Activated naive CD8-positive, alpha-beta T cell (primary cell): ENCODE data around the gene KLHL22.
A peak's percentile ranks its signal among the peaks of the same experiment; 100 is the strongest.
"Not testable (repeated sequence)": the region's sequence is repeated elsewhere in the genome, so short reads cannot be mapped to it uniquely, and the experiment has no call there.

Source experiments
- H3K27ac Mint-ChIP-seq: one replicate; pipeline ENCODE4 v1.8.0; 2021; ENCODE audit warnings: mixed read lengths
- H3K27me3 Mint-ChIP-seq: one replicate; pipeline ENCODE4 v1.8.0; 2021; ENCODE audit warnings: mixed read lengths
- H3K36me3 Mint-ChIP-seq: one replicate; pipeline ENCODE4 v1.8.0; 2021; ENCODE audit warnings: mixed read lengths
- H3K4me1 Mint-ChIP-seq: one replicate; pipeline ENCODE4 v1.8.0; 2021; ENCODE audit warnings: low read depth, mixed read lengths
- H3K4me3 Mint-ChIP-seq: one replicate; pipeline ENCODE4 v1.8.0; 2021; ENCODE audit warnings: mild to moderate bottlenecking, mixed read lengths
- H3K9me3 Mint-ChIP-seq: one replicate; pipeline ENCODE4 v1.8.0; 2021; ENCODE audit warnings: low read depth, mixed read lengths

Gene KLHL22

DNA sequence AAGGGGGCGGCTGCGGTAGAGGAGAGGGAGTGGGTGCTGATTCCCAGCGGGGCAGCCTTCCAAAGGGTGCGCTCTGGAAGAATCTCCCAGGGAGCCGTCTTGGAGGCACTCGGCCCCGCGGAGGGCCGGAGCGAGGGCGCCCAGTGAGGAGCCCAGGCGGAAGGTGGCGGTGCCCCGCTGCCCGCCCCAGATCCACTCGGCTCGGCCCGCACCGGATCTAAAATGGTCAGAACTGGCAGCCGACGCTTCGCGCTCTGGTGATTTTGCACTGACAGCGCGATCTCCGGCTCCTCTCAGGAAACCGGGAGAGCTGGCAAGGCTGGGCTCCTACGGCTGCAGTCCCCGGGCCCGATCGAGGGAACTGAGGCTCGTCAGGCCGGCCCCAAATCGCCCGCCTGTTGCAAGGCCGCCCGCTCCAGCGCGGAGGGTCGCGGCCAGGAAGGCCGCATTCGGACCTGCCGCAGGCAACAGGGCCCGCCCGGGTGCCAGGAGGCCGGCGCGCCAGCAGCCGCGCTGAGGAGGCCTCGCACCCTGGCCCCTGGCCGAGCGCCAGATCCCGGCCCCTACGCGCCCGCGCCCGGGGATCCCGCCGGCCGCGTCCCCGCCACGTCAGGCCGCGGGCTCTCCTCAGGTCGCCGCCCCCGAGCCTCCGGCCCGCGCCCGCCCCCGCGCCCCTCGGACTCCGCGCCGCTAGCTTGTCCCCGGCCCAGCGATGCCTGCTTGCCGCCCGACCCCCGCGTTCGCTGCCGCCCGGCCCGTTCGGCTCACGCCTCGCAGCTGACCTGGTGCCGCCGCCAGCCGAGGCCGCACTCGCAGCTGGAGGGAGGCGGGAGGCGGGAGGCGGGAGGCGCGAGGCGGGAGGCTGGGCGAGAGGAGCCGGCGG is at the start of gene KLHL22:
Gene KLHL22 (minus strand): TSS at position 818 of the 883 bp plus-strand sequence. CDS start 6,584 bp downstream, outside the sequence.
- Mint-ChIP-seq H3K27me3 (no peaks in the 10 kb centered on the region), H3K9me3 (no peaks in the 10 kb centered on the region)

DNA sequence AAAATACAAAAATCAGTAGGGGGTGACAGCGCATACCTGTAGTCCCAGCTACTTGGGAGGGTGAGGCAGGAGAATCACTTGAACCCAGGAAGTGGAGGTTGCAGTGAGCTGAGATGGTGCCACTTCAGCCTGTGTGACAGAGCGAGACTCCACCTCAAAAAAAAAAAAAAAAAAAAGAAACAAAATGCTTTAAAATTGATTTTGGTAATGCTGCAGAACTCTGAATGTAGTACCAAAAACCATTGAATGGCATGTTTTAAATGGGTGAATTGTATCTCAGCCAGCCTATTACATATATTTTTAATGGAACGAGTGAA is 49.7 kb upstream of the KLHL22 start:
- peaks cover 19% of the 10 kb centered on the region for H3K36me3 Mint-ChIP-seq
- not testable (repeated sequence) for H3K9me3 Mint-ChIP-seq, H3K27me3 Mint-ChIP-seq, H3K4me3 Mint-ChIP-seq
- peaks cover 75% of the 10 kb centered on the region for H3K4me1 Mint-ChIP-seq
- peak overlapping the region; percentile 81 for H3K27ac Mint-ChIP-seq

More for the DNA sequence above, at the start of gene KLHL22:
- no peaks in the 10 kb centered on the region for H3K36me3 Mint-ChIP-seq
- H3K4me1 Mint-ChIP-seq: peaks cover 43% of the 10 kb centered on the region
- peak within 1 kb of the TSS; percentile 91 for H3K4me3 Mint-ChIP-seq
- H3K27ac Mint-ChIP-seq: peak within 1 kb of the TSS; percentile 83

DNA sequence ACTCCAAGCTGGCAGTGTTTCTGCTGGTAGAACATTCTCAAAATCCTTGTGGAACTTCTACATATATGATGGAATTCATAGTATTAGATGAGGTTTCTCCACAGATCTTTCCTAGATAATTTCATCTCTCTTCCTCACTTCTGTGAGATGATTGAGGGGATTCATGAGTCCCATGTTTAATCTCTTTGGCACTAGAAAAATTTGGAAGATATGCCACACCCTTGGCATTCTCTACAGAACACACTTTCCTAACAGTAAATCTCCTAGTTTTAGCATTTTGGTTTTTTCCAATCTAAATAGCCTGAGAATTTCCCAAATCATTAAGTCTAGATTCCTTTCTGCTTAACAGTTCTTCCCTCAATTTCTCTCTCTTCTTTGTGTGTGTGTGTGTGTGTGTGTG is 47.1 kb upstream of the KLHL22 start:
- Mint-ChIP-seq H3K4me3 (no peak overlapping the region), H3K36me3 (peaks cover 22% of the 10 kb centered on the region), H3K4me1 (peaks cover 55% of the 10 kb centered on the region), H3K27me3 (no peaks in the 10 kb centered on the region), H3K27ac (peak overlapping the region; percentile 76), H3K9me3 (no peaks in the 10 kb centered on the region)

DNA sequence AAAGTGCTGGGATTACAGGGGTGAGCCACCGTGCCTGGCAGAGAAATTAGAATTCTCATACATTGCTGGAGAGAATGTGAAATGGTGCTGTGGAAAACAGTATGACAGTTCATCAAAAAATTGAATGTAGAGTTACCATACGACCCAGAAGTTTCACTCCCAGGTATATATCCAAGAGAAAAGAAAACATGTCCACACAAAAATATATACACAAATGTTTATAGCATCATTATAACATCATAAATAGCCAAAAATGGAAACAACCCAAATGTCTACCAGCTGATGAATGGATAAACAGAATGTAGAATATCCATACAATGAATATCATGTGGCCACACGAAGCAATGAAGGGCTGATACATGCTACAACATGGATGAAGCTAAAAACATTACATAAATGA is 46.5 kb upstream of the KLHL22 start:
- Mint-ChIP-seq H3K27ac (peak overlapping the region; percentile 41), H3K36me3 (peaks cover 24% of the 10 kb centered on the region), H3K27me3 (no peaks in the 10 kb centered on the region), H3K9me3 (no peaks in the 10 kb centered on the region), H3K4me1 (peaks cover 54% of the 10 kb centered on the region), H3K4me3 (no peak overlapping the region)

- H3K9me3 Mint-ChIP-seq, H3K4me3 Mint-ChIP-seq, H3K27me3 Mint-ChIP-seq, H3K27ac Mint-ChIP-seq: not testable (repeated sequence)
- Mint-ChIP-seq H3K36me3 (peaks cover 18% of the 10 kb centered on the region), H3K4me1 (peaks cover 45% of the 10 kb centered on the region)
Observed at GRCh38 chr22:20538875-20539274, 43.3 kb upstream of the KLHL22 start.

DNA sequence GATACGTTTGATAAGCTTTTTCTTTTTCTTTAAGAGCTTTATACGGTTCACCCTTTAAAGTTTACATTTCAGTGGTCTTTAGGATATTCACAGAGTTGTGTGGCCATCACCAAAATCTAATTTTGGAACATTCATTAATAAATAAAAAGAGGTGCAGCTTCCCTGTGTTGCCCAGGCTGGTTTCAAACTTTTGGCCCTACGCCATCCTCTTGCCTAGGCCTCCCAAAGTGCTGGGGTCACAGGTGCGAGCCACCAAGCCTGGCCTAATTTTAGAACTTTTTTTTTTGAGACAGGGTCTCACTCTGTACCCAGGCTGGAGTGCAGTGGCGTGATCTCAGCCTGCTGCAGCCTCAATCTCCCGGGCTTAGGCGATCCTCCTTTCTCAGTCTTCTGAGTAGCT is 42.4 kb upstream of the KLHL22 start:
- no peaks in the 10 kb centered on the region for H3K27me3 Mint-ChIP-seq

DNA sequence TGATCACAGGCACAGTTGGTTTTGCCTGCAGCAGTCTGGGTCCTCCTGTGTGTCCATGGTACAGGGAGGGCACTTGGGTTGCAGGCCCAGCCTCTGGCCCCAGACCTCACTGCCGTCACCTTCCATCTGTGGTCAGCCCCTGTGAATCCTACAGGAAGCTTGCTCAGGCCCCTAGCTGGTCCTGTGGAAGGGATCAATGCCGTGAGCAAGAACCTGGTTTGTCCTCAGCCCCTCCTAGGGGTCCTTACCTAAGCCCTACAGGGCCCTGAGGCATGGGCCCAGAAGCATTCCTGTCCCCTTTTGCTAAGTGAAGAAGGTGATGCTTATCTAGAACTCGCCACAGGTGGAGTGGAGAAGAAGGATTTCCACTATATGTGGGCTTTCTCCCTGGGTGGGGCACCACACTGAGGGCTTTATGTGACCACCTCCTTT is 41.7 kb upstream of the KLHL22 start:
- Mint-ChIP-seq H3K4me3 (no peak overlapping the region), H3K4me1 (peaks cover 49% of the 10 kb centered on the region), H3K36me3 (peaks cover 13% of the 10 kb centered on the region), H3K27me3 (no peaks in the 10 kb centered on the region), H3K27ac (no peak overlapping the region), H3K9me3 (no peaks in the 10 kb centered on the region)

More for the DNA sequence above, 42.4 kb upstream of the KLHL22 start:
- H3K36me3 Mint-ChIP-seq: peaks cover 17% of the 10 kb centered on the region
- H3K27ac Mint-ChIP-seq: no peak overlapping the region
- no peaks in the 10 kb centered on the region for H3K9me3 Mint-ChIP-seq
- peaks cover 49% of the 10 kb centered on the region for H3K4me1 Mint-ChIP-seq
- H3K4me3 Mint-ChIP-seq: no peak overlapping the region

DNA sequence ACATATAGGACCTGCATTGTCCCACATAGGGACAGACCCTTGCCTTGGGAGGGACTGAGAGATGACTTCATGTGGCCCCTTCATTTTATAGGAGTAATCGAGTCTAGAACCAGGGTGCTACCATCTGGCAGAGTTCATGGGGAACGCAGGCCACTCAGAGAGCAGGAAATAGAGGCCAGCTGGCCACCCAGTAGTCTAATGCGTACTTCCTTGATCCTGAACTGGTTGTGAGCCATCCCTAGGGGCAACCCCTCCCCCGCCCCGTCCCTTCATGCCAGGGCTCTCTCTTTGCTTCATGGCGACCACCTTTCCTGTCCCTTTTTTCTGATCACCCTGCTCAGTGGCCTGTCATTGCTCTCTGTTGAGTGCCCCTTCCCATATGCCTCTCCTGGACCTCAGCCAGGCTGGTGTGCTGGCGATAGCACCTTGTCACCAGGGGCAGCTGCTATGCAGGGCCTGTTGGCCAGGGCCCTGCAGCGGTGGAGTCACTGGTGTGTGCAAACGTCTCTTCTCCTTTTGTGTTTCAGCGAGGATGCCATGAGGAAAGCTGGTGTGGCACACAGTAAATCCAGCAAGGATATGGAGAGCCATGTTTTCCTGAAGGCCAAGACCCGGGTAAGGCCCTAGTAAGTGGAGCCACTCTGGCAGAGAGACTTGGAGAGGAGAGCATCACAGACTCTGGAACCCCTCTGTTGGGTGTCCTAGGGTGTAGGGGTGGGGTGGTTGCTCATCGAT is 41.2 kb upstream of the KLHL22 start:
- H3K4me3 Mint-ChIP-seq: no peak overlapping the region
- H3K9me3 Mint-ChIP-seq: no peaks in the 10 kb centered on the region
- no peaks in the 10 kb centered on the region for H3K27me3 Mint-ChIP-seq
- peaks cover 50% of the 10 kb centered on the region for H3K4me1 Mint-ChIP-seq
- H3K27ac Mint-ChIP-seq: peak overlapping the region; percentile 34
- H3K36me3 Mint-ChIP-seq: peaks cover 7% of the 10 kb centered on the region

DNA sequence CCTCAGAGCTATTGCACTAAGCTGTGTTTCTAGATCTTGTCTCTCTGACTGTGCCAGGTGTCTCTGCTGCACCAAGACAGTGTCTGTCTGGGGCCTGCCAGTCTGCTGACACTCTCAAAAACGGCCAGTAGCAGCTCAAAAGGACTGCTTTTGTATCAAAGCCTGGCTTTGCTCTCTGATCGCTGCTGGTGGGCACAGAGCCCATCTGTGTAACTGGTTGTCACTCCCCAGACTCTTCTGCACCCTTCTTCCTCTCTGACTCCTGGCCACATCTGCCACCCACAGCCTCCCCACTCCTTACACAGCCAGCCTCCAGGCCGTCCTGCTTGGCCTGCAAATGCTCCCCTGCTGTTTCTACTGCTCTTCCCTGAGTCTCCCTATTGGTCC is 38.3 kb upstream of the KLHL22 start:
- H3K27ac Mint-ChIP-seq: peak overlapping the region; percentile 64

DNA sequence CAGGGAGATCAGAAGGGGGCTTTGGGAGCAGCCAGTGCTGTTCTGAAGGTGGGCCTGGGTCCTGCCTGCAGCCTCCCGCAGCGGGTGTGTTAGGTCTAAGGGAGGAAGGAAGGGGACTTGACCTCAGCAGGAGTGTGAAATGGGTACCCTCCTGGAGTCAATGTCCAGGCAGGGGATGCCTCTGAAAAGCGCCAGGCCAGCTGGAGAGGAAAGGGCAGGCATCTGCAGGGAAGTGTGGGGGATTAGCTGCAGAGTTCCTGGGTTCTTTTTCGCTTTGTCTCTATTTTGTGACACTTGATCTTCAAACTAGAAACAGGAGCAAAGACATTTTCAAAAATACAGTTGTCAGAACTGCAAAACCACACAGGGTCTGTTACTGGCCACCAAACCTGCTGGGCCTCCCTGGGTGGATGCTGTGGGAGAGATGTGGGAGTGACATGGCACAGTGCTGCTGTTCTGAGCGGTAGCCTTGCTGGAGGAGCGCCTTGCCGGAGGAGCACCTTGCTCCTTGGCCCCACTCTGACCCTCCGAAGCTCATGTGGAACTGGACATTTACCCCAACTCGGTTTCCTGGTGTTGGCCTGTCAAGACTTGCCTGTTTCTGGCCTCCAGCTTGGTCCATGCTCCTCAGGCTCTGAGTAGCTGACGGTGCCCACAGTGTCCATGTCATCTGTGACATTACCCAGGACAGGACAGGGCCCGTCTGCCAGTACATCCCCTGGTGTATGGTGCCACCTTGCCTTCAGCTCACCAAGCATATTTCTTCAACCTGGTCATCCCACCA is 37.7 kb upstream of the KLHL22 start:
- Mint-ChIP-seq H3K27me3 (no peaks in the 10 kb centered on the region), H3K4me3 (peak overlapping the region; percentile 55), H3K27ac (peak overlapping the region; percentile 75), H3K36me3 (peaks cover 5% of the 10 kb centered on the region), H3K9me3 (no peaks in the 10 kb centered on the region), H3K4me1 (peaks cover 64% of the 10 kb centered on the region)

More for the DNA sequence above, 38.3 kb upstream of the KLHL22 start:
- Mint-ChIP-seq H3K9me3 (no peaks in the 10 kb centered on the region), H3K4me3 (peak overlapping the region; percentile 35), H3K4me1 (peaks cover 64% of the 10 kb centered on the region), H3K27me3 (no peaks in the 10 kb centered on the region), H3K36me3 (peaks cover 5% of the 10 kb centered on the region)

DNA sequence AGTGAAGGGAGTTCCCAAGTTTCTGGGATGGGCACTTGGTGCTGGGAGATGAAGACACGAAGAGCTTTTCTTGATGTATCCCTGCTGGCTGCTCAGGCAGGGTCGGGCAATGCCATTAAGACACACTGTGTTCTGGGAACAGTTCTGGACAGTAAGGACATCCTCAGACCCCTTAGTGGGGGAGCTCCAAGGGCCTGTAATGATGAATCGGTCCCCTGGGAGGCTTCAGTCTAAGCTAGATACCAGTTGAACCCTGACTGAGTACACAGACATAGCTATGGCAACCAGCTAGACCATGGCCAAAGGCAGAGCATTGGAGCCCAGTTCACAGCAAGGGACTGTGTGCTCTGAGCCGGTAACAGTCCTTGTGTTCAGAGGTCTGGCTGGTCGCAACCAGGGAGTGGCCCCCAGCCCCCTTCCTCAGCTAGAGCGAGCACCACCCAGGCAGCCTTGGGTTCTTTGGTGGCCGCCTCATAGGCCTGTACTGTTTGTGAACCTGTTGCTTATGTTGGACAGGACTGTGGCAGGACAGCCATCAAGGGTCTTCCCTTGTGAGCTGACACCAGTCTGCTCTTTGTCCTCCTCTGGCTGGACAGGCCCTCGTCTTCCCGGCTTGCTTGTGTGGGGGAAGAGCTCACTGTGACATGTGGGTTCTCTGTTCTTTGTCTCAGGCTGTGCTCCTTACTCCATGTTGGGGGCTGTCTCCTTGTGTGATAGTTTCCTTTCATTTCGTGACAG is 36.8 kb upstream of the KLHL22 start:
- Mint-ChIP-seq H3K9me3 (no peaks in the 10 kb centered on the region), H3K36me3 (peaks cover 6% of the 10 kb centered on the region), H3K4me1 (peaks cover 66% of the 10 kb centered on the region), H3K4me3 (peak overlapping the region; percentile 65), H3K27ac (peak overlapping the region; percentile 75), H3K27me3 (no peaks in the 10 kb centered on the region)

- H3K36me3 Mint-ChIP-seq: peaks cover 3% of the 10 kb centered on the region
- peak overlapping the region; percentile 65 for H3K4me3 Mint-ChIP-seq
- no peaks in the 10 kb centered on the region for H3K27me3 Mint-ChIP-seq
- H3K9me3 Mint-ChIP-seq: no peaks in the 10 kb centered on the region
- peaks cover 71% of the 10 kb centered on the region for H3K4me1 Mint-ChIP-seq
- peak overlapping the region; percentile 58 for H3K27ac Mint-ChIP-seq
Observed at GRCh38 chr22:20531404-20532201, 36.0 kb upstream of the KLHL22 start.

DNA sequence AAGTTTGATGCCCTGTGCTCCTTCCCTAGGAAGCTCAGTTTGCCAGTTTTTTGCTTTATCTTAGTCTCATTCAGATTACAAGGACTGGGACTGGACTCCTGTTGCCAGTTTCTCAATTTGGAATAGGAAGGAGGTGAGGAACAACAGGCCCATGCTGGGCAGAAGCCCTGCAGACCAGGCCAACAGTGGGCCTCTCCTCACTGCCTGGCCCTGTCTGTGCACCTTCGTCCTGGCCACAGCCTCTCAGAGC is 35.5 kb upstream of the KLHL22 start:
- Mint-ChIP-seq H3K36me3 (peaks cover 8% of the 10 kb centered on the region), H3K9me3 (no peaks in the 10 kb centered on the region), H3K4me3 (no peak overlapping the region), H3K27ac (no peak overlapping the region), H3K4me1 (peaks cover 73% of the 10 kb centered on the region), H3K27me3 (no peaks in the 10 kb centered on the region)
